Subcutaneous adipose tissue (tissue), 4 donors: ENCODE results near the gene NUDT1. TPM values are rescaled to one million over a fixed set of nuclear protein-coding genes. Genes with fewer than 3 reads are reported as not detected.

Experiments
- total RNA-seq, 4 donors: library from RNA; depleted of rRNA; stranded (reverse); fragments of >200 nt; gene quantifications; one replicate each; pipeline ENCODE4 v1.1.0, GENCODE V29; 2016
- TF ChIP-seq, protein P1 (sequence below): fragments of 450-650 bp; IDR thresholded peaks from one replicate; pipeline ENCODE4 v1.5.1; 2016; ENCODE audit warnings: low read depth, mild to moderate bottlenecking, control low read depth, antibody characterized with exemption, moderate library complexity

NUDT1 gene
- total RNA-seq, 4 donors from 2014 or later = 11.3 to 25.8 (median 24.8) TPM

GRCh38 chr7:2201686-2202360 lies 40.2 kb upstream of the NUDT1 start:
- TF ChIP-seq, protein P1, sequence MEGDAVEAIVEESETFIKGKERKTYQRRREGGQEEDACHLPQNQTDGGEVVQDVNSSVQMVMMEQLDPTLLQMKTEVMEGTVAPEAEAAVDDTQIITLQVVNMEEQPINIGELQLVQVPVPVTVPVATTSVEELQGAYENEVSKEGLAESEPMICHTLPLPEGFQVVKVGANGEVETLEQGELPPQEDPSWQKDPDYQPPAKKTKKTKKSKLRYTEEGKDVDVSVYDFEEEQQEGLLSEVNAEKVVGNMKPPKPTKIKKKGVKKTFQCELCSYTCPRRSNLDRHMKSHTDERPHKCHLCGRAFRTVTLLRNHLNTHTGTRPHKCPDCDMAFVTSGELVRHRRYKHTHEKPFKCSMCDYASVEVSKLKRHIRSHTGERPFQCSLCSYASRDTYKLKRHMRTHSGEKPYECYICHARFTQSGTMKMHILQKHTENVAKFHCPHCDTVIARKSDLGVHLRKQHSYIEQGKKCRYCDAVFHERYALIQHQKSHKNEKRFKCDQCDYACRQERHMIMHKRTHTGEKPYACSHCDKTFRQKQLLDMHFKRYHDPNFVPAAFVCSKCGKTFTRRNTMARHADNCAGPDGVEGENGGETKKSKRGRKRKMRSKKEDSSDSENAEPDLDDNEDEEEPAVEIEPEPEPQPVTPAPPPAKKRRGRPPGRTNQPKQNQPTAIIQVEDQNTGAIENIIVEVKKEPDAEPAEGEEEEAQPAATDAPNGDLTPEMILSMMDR = no peak

- TF ChIP-seq, protein P1 = no peak
These were observed 39.7 kb upstream of the NUDT1 start for GRCh38 chr7:2202361-2202761.

GRCh38 chr7:2202901-2203765 lies 38.9 kb upstream of the NUDT1 start:
- TF ChIP-seq, protein P1 = no peak

GRCh38 chr7:2203766-2204300 lies 38.2 kb upstream of the NUDT1 start:
- TF ChIP-seq, protein P1 = no peak

- TF ChIP-seq, protein P1 = no peak
These were observed 37.6 kb upstream of the NUDT1 start for GRCh38 chr7:2204446-2204845.

DNA sequence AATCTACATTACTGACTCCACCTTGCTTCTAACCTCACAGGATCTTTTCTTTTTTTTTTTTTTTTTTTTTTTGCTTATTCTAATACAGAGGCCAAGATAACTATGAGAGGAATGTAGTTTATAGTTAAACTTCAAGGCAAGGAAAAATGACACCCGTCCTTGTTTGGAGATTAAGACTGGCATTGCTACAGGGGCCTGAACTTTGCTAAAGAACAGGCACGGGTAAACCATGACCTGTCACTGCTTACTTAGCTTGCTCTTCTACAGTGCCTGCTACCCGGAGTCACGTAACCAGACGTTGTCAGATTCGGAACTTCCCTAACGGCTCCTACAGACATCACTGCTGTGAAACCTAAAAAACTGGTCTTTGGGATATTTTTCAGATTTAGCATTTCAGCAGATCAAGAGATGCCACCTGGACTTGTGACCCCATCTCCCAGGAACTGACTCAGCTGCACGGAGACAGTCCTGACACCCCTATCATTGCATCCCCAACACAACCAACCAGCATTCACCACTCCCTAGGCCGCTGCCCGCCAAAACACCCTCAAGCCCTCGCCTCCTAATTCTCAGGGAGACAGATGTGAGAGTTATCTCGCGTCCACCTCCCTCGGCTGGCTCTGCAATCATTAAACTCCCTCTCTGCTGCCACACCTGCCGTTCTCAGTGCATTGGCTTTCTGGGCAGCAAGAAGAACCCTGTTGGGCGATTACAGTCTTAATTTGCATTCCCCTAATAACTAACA lies 36.8 kb upstream of the NUDT1 start:
- TF ChIP-seq, protein P1 = no peak
